IMR-90 (cell line): ENCODE data around the gene CDC5L.

ENCODE experiments used
- CTCF ChIP-seq: conservative IDR thresholded peaks from 2 replicates; pipeline ENCODE4 v1.5.1; 2012; ENCODE audit warnings: mild to moderate bottlenecking, low read depth, low read length, improper control_type of control experiment
- RAD21 ChIP-seq: IDR thresholded peaks from 2 replicates; pipeline ENCODE4 v1.6.1; 2012; ENCODE audit warnings: low read length, improper control_type of control experiment

- TF ChIP-seq CTCF = no peak
- TF ChIP-seq RAD21 = no peak
Observed at GRCh38 chr6:44452725-44453124, 65.2 kb downstream of the CDC5L start.
